Stimulated activated memory B cell treated with anti-CD40 and anti-IgM and Interleukin-4, amounts not matched to agents 10 μg/mL and 1 μg/mL and 100 μg/mL, for 72 hours (primary cell): ENCODE results near the gene HBZ.
"Not testable (repeated sequence)": the region's sequence is repeated elsewhere in the genome, so short reads cannot be mapped to it uniquely, and the experiment has no call there.

Experiments used
- ATAC-seq: fragments of 150-1000 bp; cut with Tn5 transposase; 2 replicates; pipeline ENCODE4 v1.10.0; 2021
- H3K27ac Mint-ChIP-seq: one replicate; pipeline ENCODE4 v1.8.0; 2022; ENCODE audit warnings: mild to moderate bottlenecking, mixed read lengths
- H3K27me3 Mint-ChIP-seq: one replicate; pipeline ENCODE4 v1.8.0; 2022; ENCODE audit warnings: mixed read lengths
- H3K36me3 Mint-ChIP-seq: one replicate; pipeline ENCODE4 v1.8.0; 2022; ENCODE audit warnings: mixed read lengths
- H3K4me1 Mint-ChIP-seq: one replicate; pipeline ENCODE4 v1.8.0; 2022; ENCODE audit warnings: mixed read lengths
- H3K4me3 Mint-ChIP-seq: one replicate; pipeline ENCODE4 v1.8.0; 2022; ENCODE audit warnings: mild to moderate bottlenecking, moderate library complexity, mixed read lengths
- H3K9me3 Mint-ChIP-seq: one replicate; pipeline ENCODE4 v1.8.0; 2022; ENCODE audit warnings: mixed read lengths

The HBZ gene

DNA sequence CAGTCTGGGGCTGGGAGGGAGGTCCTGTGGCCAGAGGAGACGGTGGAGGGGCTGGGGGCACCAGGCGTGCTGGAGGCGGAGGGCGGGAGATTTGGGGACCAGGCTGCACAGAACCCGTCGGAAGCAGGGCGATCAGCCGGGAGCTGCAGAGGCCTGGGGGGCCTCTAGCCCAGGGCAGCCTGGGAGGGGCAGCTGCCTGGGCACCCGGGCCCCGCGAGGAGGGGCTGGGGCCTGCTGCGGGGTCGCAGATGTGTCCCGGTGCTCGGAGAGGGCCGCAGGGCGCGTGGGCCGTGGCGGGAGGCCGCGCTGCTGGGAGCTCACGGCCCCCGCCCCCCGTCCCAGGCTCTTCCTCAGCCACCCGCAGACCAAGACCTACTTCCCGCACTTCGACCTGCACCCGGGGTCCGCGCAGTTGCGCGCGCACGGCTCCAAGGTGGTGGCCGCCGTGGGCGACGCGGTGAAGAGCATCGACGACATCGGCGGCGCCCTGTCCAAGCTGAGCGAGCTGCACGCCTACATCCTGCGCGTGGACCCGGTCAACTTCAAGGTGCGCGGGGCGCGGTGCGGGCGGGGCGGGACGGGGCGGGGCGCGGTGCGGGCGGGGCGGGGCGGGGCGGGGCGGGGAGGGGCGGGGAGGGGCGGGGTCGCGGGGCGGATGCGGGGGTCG, 1.2 kb downstream of the HBZ start:
- not testable (repeated sequence) for H3K27ac Mint-ChIP-seq, H3K36me3 Mint-ChIP-seq, H3K9me3 Mint-ChIP-seq, H3K4me3 Mint-ChIP-seq
- Mint-ChIP-seq H3K27me3 (peaks cover 62% of the 10 kb centered on the region), H3K4me1 (peaks cover 16% of the 10 kb centered on the region)
- ATAC-seq, result peak; percentile 17

- no peaks in the 10 kb centered on the region for H3K9me3 Mint-ChIP-seq
- H3K4me1 Mint-ChIP-seq, result peaks cover 16% of the 10 kb centered on the region
- peaks cover 62% of the 10 kb centered on the region for H3K27me3 Mint-ChIP-seq
- no peaks in the 10 kb centered on the region for H3K36me3 Mint-ChIP-seq
- no peak overlapping the region for H3K27ac Mint-ChIP-seq
- peak overlapping the region; percentile 68 for H3K4me3 Mint-ChIP-seq
- peak; percentile 40 for ATAC-seq
Observed at GRCh38 chr16:154217-155030, 2.0 kb downstream of the HBZ start.

DNA sequence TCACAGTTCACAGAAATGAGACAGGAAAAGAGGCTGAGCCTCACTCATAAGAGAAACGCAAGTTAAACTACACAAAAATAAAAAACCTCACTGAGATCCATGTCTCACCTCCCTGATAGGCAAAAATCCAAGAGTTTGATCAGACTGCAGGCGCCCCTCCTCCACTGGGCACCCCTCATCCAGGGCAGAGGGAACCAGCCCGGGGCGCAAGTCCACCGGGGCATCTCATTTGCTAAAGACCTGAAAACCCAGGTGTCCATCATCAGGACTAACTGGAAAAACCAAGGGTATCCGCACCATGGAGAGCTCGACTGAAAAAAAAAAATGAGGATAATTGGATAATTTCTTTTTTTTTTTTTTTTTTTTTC, 2.6 kb downstream of the HBZ start:
- H3K4me1 Mint-ChIP-seq, result peaks cover 16% of the 10 kb centered on the region
- H3K4me3 Mint-ChIP-seq, result no peak overlapping the region
- no peak overlapping the region for H3K27ac Mint-ChIP-seq
- ATAC-seq, result no peak
- no peaks in the 10 kb centered on the region for H3K36me3 Mint-ChIP-seq
- H3K27me3 Mint-ChIP-seq, result peaks cover 61% of the 10 kb centered on the region
- no peaks in the 10 kb centered on the region for H3K9me3 Mint-ChIP-seq

- peaks cover 8% of the 10 kb centered on the region for H3K4me1 Mint-ChIP-seq
- H3K27ac Mint-ChIP-seq, result no peak overlapping the region
- no peaks in the 10 kb centered on the region for H3K36me3 Mint-ChIP-seq
- peaks cover 66% of the 10 kb centered on the region for H3K27me3 Mint-ChIP-seq
- no peaks in the 10 kb centered on the region for H3K9me3 Mint-ChIP-seq
- H3K4me3 Mint-ChIP-seq, result no peak overlapping the region
- no peak for ATAC-seq
Observed at GRCh38 chr16:159136-159849, 6.8 kb downstream of the HBZ start.

GRCh38 chr16:160242-160641, 7.8 kb downstream of the HBZ start:
- peaks cover 57% of the 10 kb centered on the region for H3K27me3 Mint-ChIP-seq
- H3K9me3 Mint-ChIP-seq, H3K27ac Mint-ChIP-seq, H3K4me1 Mint-ChIP-seq, H3K36me3 Mint-ChIP-seq, ATAC-seq, H3K4me3 Mint-ChIP-seq: not testable (repeated sequence)

GRCh38 chr16:160691-161190, 8.3 kb downstream of the HBZ start:
- ATAC-seq, result no peak
- Mint-ChIP-seq H3K9me3 (no peaks in the 10 kb centered on the region), H3K36me3 (no peaks in the 10 kb centered on the region), H3K4me3 (no peak overlapping the region), H3K27me3 (peaks cover 56% of the 10 kb centered on the region), H3K4me1 (peaks cover 7% of the 10 kb centered on the region), H3K27ac (no peak overlapping the region)

GRCh38 chr16:162271-162991, 10.0 kb downstream of the HBZ start:
- ATAC-seq, result no peak
- Mint-ChIP-seq H3K36me3 (no peaks in the 10 kb centered on the region), H3K9me3 (no peaks in the 10 kb centered on the region), H3K4me1 (peaks cover 11% of the 10 kb centered on the region), H3K27me3 (peaks cover 54% of the 10 kb centered on the region), H3K4me3 (no peak overlapping the region), H3K27ac (no peak overlapping the region)

DNA sequence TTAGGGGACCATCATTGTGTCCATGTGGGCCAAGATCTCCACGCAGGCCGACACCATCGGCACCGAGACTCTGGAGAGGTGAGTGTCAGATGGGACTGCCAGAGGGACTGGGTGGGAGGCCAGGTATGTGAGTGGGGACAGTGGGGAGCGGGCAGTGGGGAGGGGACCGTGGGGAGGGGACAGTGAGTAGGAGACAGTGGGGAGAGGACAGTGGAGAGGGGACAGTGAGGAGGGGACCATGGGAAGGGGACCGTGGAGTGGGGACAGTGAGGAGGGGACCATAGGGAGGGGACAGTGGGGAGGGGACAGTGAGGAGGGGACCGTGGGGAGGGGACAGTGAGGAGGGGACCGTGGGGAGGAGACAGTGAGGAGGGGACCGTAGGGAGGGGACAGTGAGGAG, 10.7 kb downstream of the HBZ start:
- peaks cover 11% of the 10 kb centered on the region for H3K4me1 Mint-ChIP-seq
- not testable (repeated sequence) for H3K27ac Mint-ChIP-seq, H3K4me3 Mint-ChIP-seq, ATAC-seq, H3K36me3 Mint-ChIP-seq, H3K9me3 Mint-ChIP-seq
- peaks cover 54% of the 10 kb centered on the region for H3K27me3 Mint-ChIP-seq

DNA sequence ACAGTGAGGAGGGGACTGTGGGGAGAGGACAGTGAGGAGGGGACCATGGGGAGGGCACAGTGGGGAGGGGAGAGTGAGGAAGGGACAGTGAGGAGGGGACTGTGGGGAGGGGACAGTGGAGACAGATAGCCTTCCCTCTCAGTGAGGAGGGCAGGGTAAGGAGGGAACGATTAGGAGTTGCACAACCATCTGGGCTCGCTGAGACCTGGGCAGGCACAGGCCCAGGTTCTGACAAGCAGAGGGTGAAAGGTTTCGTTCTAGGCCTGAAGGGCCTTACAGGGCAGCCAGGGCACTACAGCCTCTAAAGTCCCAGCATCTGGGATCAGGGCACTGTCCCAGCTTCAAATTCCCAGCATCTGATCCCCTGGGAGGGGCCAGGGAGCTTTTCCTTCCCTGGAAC, 11.3 kb downstream of the HBZ start:
- ATAC-seq, H3K36me3 Mint-ChIP-seq, H3K4me3 Mint-ChIP-seq, H3K27ac Mint-ChIP-seq, H3K9me3 Mint-ChIP-seq: not testable (repeated sequence)
- Mint-ChIP-seq H3K27me3 (peaks cover 54% of the 10 kb centered on the region), H3K4me1 (peaks cover 11% of the 10 kb centered on the region)

GRCh38 chr16:164134-164823, 11.8 kb downstream of the HBZ start:
- not testable (repeated sequence) for H3K27ac Mint-ChIP-seq, H3K4me3 Mint-ChIP-seq, H3K36me3 Mint-ChIP-seq, H3K9me3 Mint-ChIP-seq
- peak; percentile 49 for ATAC-seq
- H3K4me1 Mint-ChIP-seq, result peaks cover 11% of the 10 kb centered on the region
- H3K27me3 Mint-ChIP-seq, result peaks cover 54% of the 10 kb centered on the region

DNA sequence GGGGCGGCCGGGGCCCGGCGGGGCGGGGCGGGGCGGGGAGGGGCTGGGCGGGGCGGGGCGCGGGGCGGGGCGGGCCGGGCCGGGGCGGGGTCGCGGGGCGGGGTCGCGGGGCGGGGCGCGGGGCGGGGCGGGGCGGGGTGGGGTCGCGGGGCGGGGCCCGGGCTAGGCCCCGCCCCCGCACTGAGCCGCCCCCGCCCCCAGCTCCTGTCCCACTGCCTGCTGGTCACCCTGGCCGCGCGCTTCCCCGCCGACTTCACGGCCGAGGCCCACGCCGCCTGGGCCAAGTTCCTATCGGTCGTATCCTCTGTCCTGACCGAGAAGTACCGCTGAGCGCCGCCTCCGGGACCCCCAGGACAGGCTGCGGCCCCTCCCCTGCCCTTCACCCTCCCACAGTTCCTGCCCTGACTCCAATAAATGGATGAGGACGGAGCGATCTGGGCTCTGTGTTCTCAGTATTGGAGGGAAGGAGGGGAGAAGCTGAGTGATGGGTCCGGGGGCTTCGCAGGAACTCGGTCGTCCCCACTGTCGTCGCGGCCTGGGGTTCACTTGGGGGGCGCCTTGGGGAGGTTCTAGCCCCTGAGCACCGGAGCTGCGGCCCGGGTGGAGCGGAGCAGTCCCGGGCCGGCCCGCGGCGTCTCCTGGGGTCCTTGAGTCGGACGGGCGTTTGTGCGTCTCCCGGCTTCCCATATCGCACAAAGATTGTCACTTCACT, 12.5 kb downstream of the HBZ start:
- Mint-ChIP-seq H3K36me3 (no peaks in the 10 kb centered on the region), H3K4me1 (peaks cover 11% of the 10 kb centered on the region), H3K27ac (no peak overlapping the region), H3K9me3 (no peaks in the 10 kb centered on the region), H3K4me3 (peak overlapping the region; percentile 44), H3K27me3 (peaks cover 54% of the 10 kb centered on the region)
- no peak for ATAC-seq

DNA sequence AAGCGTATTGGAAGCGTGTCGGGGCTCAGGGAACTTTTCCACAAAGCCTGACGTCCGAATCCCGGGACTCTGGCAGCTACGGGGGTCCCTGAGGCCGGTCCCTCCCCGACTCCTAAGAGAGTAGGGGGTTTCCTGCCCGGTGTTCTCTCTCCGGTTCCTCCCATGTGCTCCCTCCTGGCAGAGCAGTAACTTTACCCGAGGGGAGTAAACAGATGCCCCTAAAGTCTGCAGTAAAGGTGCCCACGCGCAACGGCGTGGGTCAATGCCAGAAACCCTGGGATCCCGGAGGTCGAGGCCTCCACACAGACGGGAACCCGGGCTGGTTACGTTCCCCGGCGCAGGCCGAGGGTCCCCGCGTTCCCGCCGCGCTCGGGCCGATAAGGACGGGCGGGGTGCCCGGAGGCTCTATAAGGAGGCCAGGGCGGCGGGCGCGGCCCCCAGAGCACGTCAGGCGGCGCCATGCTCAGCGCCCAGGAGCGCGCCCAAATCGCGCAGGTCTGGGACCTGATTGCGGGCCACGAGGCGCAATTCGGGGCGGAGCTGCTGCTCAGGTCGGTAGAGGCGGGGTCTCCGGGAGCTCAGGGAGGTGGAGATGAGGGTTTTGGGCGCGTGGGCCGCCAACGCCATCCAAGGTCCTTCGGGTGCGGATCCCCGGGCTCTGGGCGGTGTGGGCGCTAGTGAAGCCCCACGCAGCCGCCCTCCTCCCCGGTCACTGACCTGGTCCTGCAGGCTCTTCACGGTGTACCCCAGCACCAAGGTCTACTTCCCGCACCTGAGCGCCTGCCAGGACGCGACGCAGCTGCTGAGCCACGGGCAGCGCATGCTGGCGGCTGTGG, 13.3 kb downstream of the HBZ start, which contains the start of gene HBM:
Gene HBM (plus strand): TSS at position 440 of the 836 bp plus-strand sequence. CDS start 20 bp downstream, at position 460.
- H3K27ac Mint-ChIP-seq, result no peak within 1 kb of the TSS
- H3K4me3 Mint-ChIP-seq, result peak within 1 kb of the TSS; percentile 44
- no peak for ATAC-seq
- no peaks in the 10 kb centered on the region for H3K36me3 Mint-ChIP-seq
- H3K4me1 Mint-ChIP-seq, result peaks cover 11% of the 10 kb centered on the region
- peaks cover 62% of the 10 kb centered on the region for H3K27me3 Mint-ChIP-seq
- H3K9me3 Mint-ChIP-seq, result no peaks in the 10 kb centered on the region

DNA sequence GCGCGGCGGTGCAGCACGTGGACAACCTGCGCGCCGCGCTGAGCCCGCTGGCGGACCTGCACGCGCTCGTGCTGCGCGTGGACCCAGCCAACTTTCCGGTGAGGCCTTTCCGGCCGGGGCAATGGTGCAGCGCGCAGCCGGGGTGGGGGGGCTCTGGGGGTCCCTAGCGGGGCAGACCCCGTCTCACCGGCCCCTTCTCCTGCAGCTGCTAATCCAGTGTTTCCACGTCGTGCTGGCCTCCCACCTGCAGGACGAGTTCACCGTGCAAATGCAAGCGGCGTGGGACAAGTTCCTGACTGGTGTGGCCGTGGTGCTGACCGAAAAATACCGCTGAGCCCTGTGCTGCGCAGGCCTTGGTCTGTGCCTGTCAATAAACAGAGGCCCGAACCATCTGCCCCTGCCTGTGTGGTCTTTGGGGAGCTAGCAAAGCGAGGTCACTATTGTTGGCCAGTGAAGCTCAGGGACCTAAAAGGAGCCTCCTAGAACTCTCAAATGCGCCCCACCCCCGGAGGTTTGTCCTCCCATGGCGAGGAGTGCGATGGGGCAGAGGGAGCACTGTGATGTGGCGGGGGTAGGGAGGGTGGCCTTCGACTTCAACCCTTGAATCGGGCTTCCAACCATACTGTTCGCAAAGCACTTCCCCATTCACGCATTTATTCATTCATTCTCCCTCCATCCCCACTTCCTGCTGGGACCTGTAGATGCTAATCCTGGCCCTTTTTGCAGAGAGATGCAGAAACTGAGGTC, 14.1 kb downstream of the HBZ start:
- H3K9me3 Mint-ChIP-seq, result no peaks in the 10 kb centered on the region
- H3K4me3 Mint-ChIP-seq, result no peak overlapping the region
- H3K36me3 Mint-ChIP-seq, result no peaks in the 10 kb centered on the region
- peaks cover 62% of the 10 kb centered on the region for H3K27me3 Mint-ChIP-seq
- no peak for ATAC-seq
- H3K27ac Mint-ChIP-seq, result no peak overlapping the region
- H3K4me1 Mint-ChIP-seq, result peaks cover 12% of the 10 kb centered on the region
